ENCODE data around the gene ZNF562.
"Not testable (repeated sequence)": the region's sequence is repeated elsewhere in the genome, so short reads cannot be mapped to it uniquely, and the experiment has no call there.

ZNF562 gene

GRCh38 chr19:9674663-9675357, at the start of gene ZNF562:
TSS of gene ZNF562 (minus strand) at chr19:9675100. CDS start at chr19:9660744, 14,356 bp downstream.
- DNase-seq (peak; percentile 83), ATAC-seq (replicated peaks) (peak; percentile 91 to 94)
- Mint-ChIP-seq H3K4me3 (peak within 1 kb of the TSS; percentile 93 to 97), H3K36me3 (peaks cover 37 to 48% of the 10 kb centered on the region in 2 donors), H3K4me1 (peaks cover 18 to 39% of the 10 kb centered on the region in 2 donors), H3K27me3 (no peaks in the 10 kb centered on the region), H3K27ac (peak within 1 kb of the TSS; percentile 98), H3K9me3 (peaks cover 14 to 17% of the 10 kb centered on the region in 2 donors)

DNA sequence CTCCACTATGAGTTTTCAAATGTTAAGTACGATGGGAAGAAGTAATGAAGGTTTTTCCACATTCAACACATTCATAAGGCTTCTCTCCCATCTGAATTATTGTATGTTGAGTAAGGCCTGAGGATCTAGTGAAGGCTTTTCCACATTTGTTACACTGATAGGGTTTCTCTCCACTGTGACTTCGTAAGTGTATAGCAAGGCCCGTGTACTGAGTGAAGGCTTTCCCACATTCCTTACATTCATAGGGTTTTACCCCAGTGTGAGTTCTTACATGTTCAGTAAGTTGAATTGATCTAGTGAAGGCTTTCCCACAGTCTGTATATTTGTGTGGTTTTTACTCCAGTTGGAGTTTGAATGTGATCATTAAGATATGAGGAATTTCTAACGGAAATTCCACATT, 49.3 kb upstream of the ZNF562 start:
- peaks cover 9 to 13% of the 10 kb centered on the region in 2 donors for H3K4me1 Mint-ChIP-seq
- peaks cover 0 to 15% of the 10 kb centered on the region in 2 donors for H3K36me3 Mint-ChIP-seq
- ATAC-seq (replicated peaks), result no peak
- H3K27ac Mint-ChIP-seq, result no peak overlapping the region
- H3K4me3 Mint-ChIP-seq, result no peak overlapping the region
- peaks cover 0 to 11% of the 10 kb centered on the region in 2 donors for H3K9me3 Mint-ChIP-seq
- DNase-seq, result no peak
- peaks cover 0 to 2% of the 10 kb centered on the region in 2 donors for H3K27me3 Mint-ChIP-seq

- Mint-ChIP-seq H3K4me1 (peaks cover 9 to 13% of the 10 kb centered on the region in 2 donors), H3K27me3 (peaks cover 6 to 10% of the 10 kb centered on the region in 2 donors), H3K4me3 (peak overlapping the region; percentile 33 to 75), H3K27ac (peak overlapping the region; percentile 4), H3K36me3 (peaks cover 0 to 15% of the 10 kb centered on the region in 2 donors), H3K9me3 (peaks cover 0 to 10% of the 10 kb centered on the region in 2 donors)
- peak; percentile 55 to 78 for ATAC-seq (replicated peaks)
- no peak for DNase-seq
These were observed 47.0 kb upstream of the ZNF562 start for GRCh38 chr19:9721861-9722260.

GRCh38 chr19:9720541-9720940, 45.6 kb upstream of the ZNF562 start:
- DNase-seq, result no peak
- H3K9me3 Mint-ChIP-seq, result peaks cover 0 to 9% of the 10 kb centered on the region in 2 donors
- peaks cover 6 to 10% of the 10 kb centered on the region in 2 donors for H3K27me3 Mint-ChIP-seq
- H3K4me3 Mint-ChIP-seq, result no peak overlapping the region
- peaks cover 0 to 15% of the 10 kb centered on the region in 2 donors for H3K36me3 Mint-ChIP-seq
- no peak for ATAC-seq (replicated peaks)
- no peak overlapping the region for H3K27ac Mint-ChIP-seq
- peaks cover 9 to 13% of the 10 kb centered on the region in 2 donors for H3K4me1 Mint-ChIP-seq

DNA sequence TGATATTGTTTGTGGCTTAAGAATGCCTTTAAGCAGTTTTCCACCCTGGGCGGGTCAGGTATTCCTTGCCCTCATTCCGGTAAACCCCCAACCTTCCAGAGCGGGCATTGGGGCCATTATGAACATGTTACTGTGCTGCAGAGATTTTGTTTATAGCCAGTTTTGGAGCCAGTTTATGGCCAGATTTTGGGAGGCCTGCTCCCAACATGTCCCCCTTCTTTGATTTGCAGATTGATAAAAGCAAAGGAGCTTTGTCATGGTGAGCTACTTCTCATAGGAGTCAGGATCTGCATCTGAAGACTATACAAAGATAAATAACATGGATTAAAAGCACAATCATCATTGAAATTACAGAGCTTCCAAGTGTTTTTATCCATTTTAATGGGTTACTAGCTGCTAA, 36.9 kb upstream of the ZNF562 start:
- DNase-seq, result no peak
- Mint-ChIP-seq H3K9me3 (peaks cover 17 to 20% of the 10 kb centered on the region in 2 donors), H3K27me3 (peaks cover 0 to 11% of the 10 kb centered on the region in 2 donors), H3K4me1 (peaks cover 11 to 13% of the 10 kb centered on the region in 2 donors), H3K27ac (no peak overlapping the region), H3K36me3 (peaks cover 4 to 19% of the 10 kb centered on the region in 2 donors), H3K4me3 (no peak overlapping the region)
- ATAC-seq (replicated peaks), result no peak

DNA sequence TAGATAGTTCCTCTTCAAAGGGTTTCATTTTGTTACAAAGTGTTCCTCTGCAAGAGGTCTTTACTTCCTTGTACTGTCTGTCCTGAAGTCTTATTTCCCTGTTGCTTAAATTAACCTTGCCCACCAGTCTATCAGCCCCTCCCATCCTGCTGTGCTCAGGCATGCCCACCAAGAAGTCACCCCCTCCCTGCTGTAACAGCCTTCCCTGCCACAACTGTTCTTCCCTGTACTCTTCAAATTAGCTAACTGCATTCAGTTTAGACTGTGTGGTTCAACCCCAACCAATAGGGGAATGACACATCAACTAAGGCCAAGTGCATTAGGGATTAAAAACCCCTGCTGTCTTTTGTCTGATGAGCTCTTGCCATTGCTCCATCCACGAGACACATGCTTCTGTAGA, 34.4 kb upstream of the ZNF562 start:
- DNase-seq (no peak), ATAC-seq (replicated peaks) (peak; percentile 55 to 61)
- no peak overlapping the region for H3K27ac Mint-ChIP-seq
- H3K9me3 Mint-ChIP-seq, result peaks cover 17 to 20% of the 10 kb centered on the region in 2 donors
- H3K27me3 Mint-ChIP-seq, result peaks cover 0 to 11% of the 10 kb centered on the region in 2 donors
- H3K4me3 Mint-ChIP-seq, result no peak overlapping the region
- peaks cover 4 to 19% of the 10 kb centered on the region in 2 donors for H3K36me3 Mint-ChIP-seq
- H3K4me1 Mint-ChIP-seq, result peaks cover 11 to 13% of the 10 kb centered on the region in 2 donors

DNA sequence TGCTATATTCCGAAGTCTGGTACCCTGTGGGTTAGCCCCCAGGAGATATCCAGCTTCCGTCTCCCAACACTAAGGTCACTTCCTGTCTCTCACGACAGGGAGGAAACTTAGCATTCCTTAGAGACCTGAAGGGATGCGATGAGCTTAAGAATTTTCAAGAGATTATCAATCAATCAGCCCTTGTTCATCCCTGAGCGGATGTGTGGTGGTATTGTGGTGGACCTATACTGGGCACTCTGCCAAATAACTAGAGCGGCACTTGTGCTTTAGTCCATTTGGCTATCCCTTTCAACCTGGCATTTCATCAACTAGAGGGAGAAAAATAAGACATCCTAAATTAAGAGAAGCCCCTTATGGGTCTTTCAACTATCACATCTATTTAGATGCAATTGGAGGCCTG, 30.9 kb upstream of the ZNF562 start:
- Mint-ChIP-seq H3K27me3 (peaks cover 0 to 9% of the 10 kb centered on the region in 2 donors), H3K27ac (no peak overlapping the region)

DNA sequence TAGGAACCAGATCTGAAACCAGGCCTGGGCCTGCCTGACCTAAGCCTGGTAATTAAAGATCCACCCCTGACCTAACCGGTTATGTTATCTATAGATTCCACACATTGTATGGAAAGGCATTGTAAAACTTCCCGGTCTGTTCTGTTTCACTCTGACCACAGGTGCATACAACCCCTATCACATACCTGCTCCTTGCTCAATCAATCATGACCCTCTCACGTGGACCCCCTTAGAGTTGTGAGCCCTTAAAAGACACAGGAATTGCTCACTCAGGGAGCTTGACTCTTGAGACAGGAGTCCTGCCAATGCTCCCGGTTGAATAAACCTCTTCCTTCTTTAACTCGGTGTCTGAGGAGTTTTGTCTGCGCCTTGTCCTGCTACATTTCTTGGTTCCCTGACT, 27.3 kb upstream of the ZNF562 start:
- ATAC-seq (replicated peaks) (no peak), DNase-seq (no peak)
- Mint-ChIP-seq H3K9me3 (peaks cover 4 to 8% of the 10 kb centered on the region in 2 donors), H3K27ac (no peak overlapping the region), H3K4me1 (no peaks in the 10 kb centered on the region), H3K27me3 (peaks cover 6 to 9% of the 10 kb centered on the region in 2 donors), H3K36me3 (no peaks in the 10 kb centered on the region), H3K4me3 (no peak overlapping the region)

More for the DNA sequence above, 30.9 kb upstream of the ZNF562 start:
- Mint-ChIP-seq H3K36me3 (peaks cover 0 to 6% of the 10 kb centered on the region in 2 donors), H3K9me3 (peaks cover 4 to 9% of the 10 kb centered on the region in 2 donors), H3K4me3 (no peak overlapping the region), H3K4me1 (peaks cover 11 to 13% of the 10 kb centered on the region in 2 donors)
- DNase-seq (no peak), ATAC-seq (replicated peaks) (no peak)

- no peak overlapping the region for H3K27ac Mint-ChIP-seq
- ATAC-seq (replicated peaks) (no peak), DNase-seq (no peak)
- H3K4me1 Mint-ChIP-seq, result no peaks in the 10 kb centered on the region
- no peak overlapping the region for H3K4me3 Mint-ChIP-seq
- H3K27me3 Mint-ChIP-seq, result peaks cover 8 to 9% of the 10 kb centered on the region in 2 donors
- H3K36me3 Mint-ChIP-seq, result no peaks in the 10 kb centered on the region
- H3K9me3 Mint-ChIP-seq, result peaks cover 4 to 9% of the 10 kb centered on the region in 2 donors
These were observed 25.5 kb upstream of the ZNF562 start for GRCh38 chr19:9700229-9700981.

DNA sequence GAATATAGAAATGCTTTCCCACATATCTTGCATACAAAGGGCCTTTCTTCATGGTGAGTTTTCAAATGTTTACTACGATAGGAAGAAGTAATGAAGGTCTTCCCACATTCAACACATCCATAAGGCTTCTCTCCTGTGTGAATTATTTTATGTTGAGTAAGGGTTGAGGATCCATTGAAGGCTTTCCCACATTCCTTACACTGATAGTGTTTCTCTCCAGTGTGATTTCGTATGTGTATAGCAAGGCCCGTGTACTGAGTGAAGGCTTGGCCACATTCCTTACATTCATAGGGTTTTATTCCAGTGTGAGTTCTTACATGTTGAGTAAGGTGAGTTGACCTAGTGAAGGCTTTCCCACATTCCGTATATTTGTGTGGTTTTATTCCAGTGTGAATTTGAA, 15.4 kb upstream of the ZNF562 start:
- ATAC-seq (replicated peaks); DNase-seq; H3K36me3 Mint-ChIP-seq; H3K4me3 Mint-ChIP-seq; H3K27ac Mint-ChIP-seq; H3K9me3 Mint-ChIP-seq; H3K4me1 Mint-ChIP-seq: not testable (repeated sequence)
- H3K27me3 Mint-ChIP-seq, result peaks cover 11 to 12% of the 10 kb centered on the region in 2 donors

DNA sequence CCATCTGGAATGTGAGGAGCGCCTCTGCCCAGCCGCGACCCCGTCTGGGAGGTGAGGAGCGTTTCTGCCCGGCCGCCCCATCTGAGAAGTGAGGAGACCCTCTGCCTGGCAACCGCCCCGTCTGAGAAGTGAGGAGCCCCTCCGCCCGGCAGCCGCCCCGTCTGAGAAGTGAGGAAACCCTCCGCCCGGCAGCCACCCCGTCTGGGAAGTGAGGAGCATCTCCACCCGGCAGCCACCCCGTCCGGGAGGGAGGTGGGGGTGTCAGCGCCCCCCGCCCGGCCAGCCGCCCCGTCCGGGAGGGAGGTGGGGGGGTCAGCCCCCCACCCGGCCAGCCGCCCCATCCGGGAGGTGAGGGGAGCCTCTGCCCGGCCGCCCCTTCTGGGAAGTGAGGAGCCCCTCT, 5.1 kb upstream of the ZNF562 start:
- H3K27me3 Mint-ChIP-seq; ATAC-seq (replicated peaks); H3K36me3 Mint-ChIP-seq; H3K4me3 Mint-ChIP-seq; DNase-seq; H3K4me1 Mint-ChIP-seq; H3K9me3 Mint-ChIP-seq; H3K27ac Mint-ChIP-seq: not testable (repeated sequence)

GRCh38 chr19:9675358-9675901, 530 bp upstream of the ZNF562 start:
- not testable (repeated sequence) for DNase-seq, H3K27me3 Mint-ChIP-seq
- peak in 1 of 2 donors; percentile 76 for ATAC-seq (replicated peaks)
- Mint-ChIP-seq H3K36me3 (peaks cover 31 to 42% of the 10 kb centered on the region in 2 donors), H3K4me1 (peaks cover 17 to 33% of the 10 kb centered on the region in 2 donors), H3K27ac (peak overlapping the region; percentile 98), H3K4me3 (peak overlapping the region; percentile 93 to 97), H3K9me3 (peaks cover 13 to 15% of the 10 kb centered on the region in 2 donors)

GRCh38 chr19:9673912-9674662, 813 bp downstream of the ZNF562 start:
- peak; percentile 8 for DNase-seq
- peaks cover 17 to 19% of the 10 kb centered on the region in 2 donors for H3K9me3 Mint-ChIP-seq
- peak overlapping the region; percentile 98 for H3K27ac Mint-ChIP-seq
- peak in 1 of 2 donors; percentile 43 for ATAC-seq (replicated peaks)
- H3K27me3 Mint-ChIP-seq, result no peaks in the 10 kb centered on the region
- H3K36me3 Mint-ChIP-seq, result peaks cover 44 to 56% of the 10 kb centered on the region in 2 donors
- peaks cover 20 to 44% of the 10 kb centered on the region in 2 donors for H3K4me1 Mint-ChIP-seq
- peak overlapping the region; percentile 93 to 97 for H3K4me3 Mint-ChIP-seq
